Caco-2 (cell line): ENCODE data around the gene STON2. TPM values are rescaled to one million over a fixed set of nuclear protein-coding genes. Genes with fewer than 3 reads are reported as not detected.
A peak's percentile ranks its signal among the peaks of the same experiment; 100 is the strongest.

Experiments
- BruUV-seq: library from RNA; stranded (reverse); fragments of 400-500 nt; replicated peaks from 2 replicates; lab custom pipeline; 2021; lab: Mats Ljungman, UMichigan
- CTCF ChIA-PET: fragments of 300-600 bp; sonication (Branson Sonifier 250); formaldehyde crosslinking; loops from one replicate; lab custom pipeline; 2022; ENCODE audit warnings: antibody characterized with exemption; lab: Charles Lee
- POLR2A ChIA-PET: fragments of 300-600 bp; sonication (Branson Sonifier 250); formaldehyde crosslinking; loops from one replicate; lab custom pipeline; 2022; ENCODE audit warnings: antibody characterized with exemption; lab: Charles Lee
- DNase-seq, 2 experiments: peaks; one replicate each; pipeline versions ENCODE4 v3.0.0 to v3.0.0-alpha.2; 2020 to 2022
- H3K27me3 ChIP-seq: replicated peaks from 2 replicates; pipeline ENCODE4 v1.6.0; 2011; ENCODE audit warnings: low read length; ENCODE audit not compliant: control insufficient read depth, insufficient read depth
- H3K36me3 ChIP-seq: 2 replicates; pipeline ENCODE4 v1.5.1; 2011; ENCODE audit warnings: low read length; ENCODE audit not compliant: control insufficient read depth, insufficient read depth
- H3K4me1 ChIP-seq: fragments of 250-450 bp; sonication (Bioruptor Pico); 2 replicates; pipeline ENCODE4 v1.5.1; 2020; ENCODE audit warnings: mild to moderate bottlenecking
- H3K4me3 ChIP-seq: 2 replicates; pipeline ENCODE4 v1.5.1; 2011; ENCODE audit warnings: low read depth, mild to moderate bottlenecking, control low read depth, low read length
- H3K9me3 ChIP-seq: fragments of 250-450 bp; sonication (Bioruptor Pico); 2 replicates; pipeline ENCODE4 v1.5.1; 2020; ENCODE audit warnings: mild to moderate bottlenecking, moderate library complexity
- H3K27ac Mint-ChIP-seq: one replicate; pipeline ENCODE4 v1.8.0; 2022; ENCODE audit warnings: mixed read lengths; ENCODE audit not compliant: unreplicated experiment
- H3K27me3 Mint-ChIP-seq: one replicate; pipeline ENCODE4 v1.8.0; 2022; ENCODE audit warnings: mixed read lengths; ENCODE audit not compliant: insufficient read depth, unreplicated experiment
- H3K36me3 Mint-ChIP-seq: one replicate; pipeline ENCODE4 v1.8.0; 2022; ENCODE audit warnings: mild to moderate bottlenecking, mixed read lengths; ENCODE audit not compliant: insufficient read depth, unreplicated experiment
- H3K4me1 Mint-ChIP-seq: one replicate; pipeline ENCODE4 v1.8.0; 2022; ENCODE audit warnings: low read depth, mixed read lengths; ENCODE audit not compliant: unreplicated experiment
- H3K4me3 Mint-ChIP-seq: one replicate; pipeline ENCODE4 v1.8.0; 2022; ENCODE audit warnings: mild to moderate bottlenecking, moderate library complexity, mixed read lengths; ENCODE audit not compliant: unreplicated experiment
- H3K9me3 Mint-ChIP-seq: one replicate; pipeline ENCODE4 v1.8.0; 2022; ENCODE audit warnings: mixed read lengths; ENCODE audit not compliant: unreplicated experiment
- CTCF ChIP-seq, 2 experiments: fragments of 200-600 bp in 1 of 2; IDR thresholded peaks; 1 replicate in 1 of 2; 2 replicates in 1 of 2; pipeline versions ENCODE4 v1.5.1 to v1.8.0; 2011 to 2022; ENCODE audit warnings: antibody characterized with exemption in 1 of 2, control low read depth in 1 of 2, inconsistent platforms in 1 of 2, low read depth in 1 of 2, low read length in 1 of 2, mild to moderate bottlenecking in 1 of 2, moderate library complexity in 1 of 2; ENCODE audit not compliant: insufficient read depth in 1 of 2, severe bottlenecking in 1 of 2, unreplicated experiment in 1 of 2
- intact Hi-C: fragments of 100-400 bp; cut with micrococcal nuclease; formaldehyde crosslinking; loops from one replicate; pipeline ENCODE4 v1.10.0; 2022; ENCODE audit not compliant: unreplicated experiment
- total RNA-seq: library from RNA; stranded (reverse); gene quantifications from 2 replicates; pipeline ENCODE4 v1.2.3, GENCODE V29; 2022

The STON2 gene
- total RNA-seq, 1 experiment from 2014 or later: 43.5 TPM

- Histone ChIP-seq H3K4me1 (no peaks in the 10 kb centered on the region; the same call in 1 of the 2 replicates), H3K9me3 (no peaks in the 10 kb centered on the region), H3K36me3 (no peaks in the 10 kb centered on the region), H3K27me3 (no peaks in the 10 kb centered on the region), H3K4me3 (no peak overlapping the region)
- ChIA-PET POLR2A (no interaction called here), CTCF (no interaction called here)
- no peak for TF ChIP-seq CTCF (IDR thresholded peaks at IDR 0.05; ENCODE audit: insufficient read depth in 1 of 2, low read depth in 1 of 2, low read length in 1 of 2, severe bottlenecking in 1 of 2, unreplicated experiment in 1 of 2)
- no peaks in the 10 kb centered on the region for H3K27me3 Mint-ChIP-seq
- peaks cover 10% of the 10 kb centered on the region for H3K9me3 Mint-ChIP-seq
- H3K27ac Mint-ChIP-seq: no peak overlapping the region
- BruUV-seq: no TSS peak
- H3K36me3 Mint-ChIP-seq: no peaks in the 10 kb centered on the region
- intact Hi-C loops: no loop called here
- DNase-seq: no peak
- H3K4me3 Mint-ChIP-seq: no peak overlapping the region
- H3K4me1 Mint-ChIP-seq: peaks cover 6% of the 10 kb centered on the region
Observed at GRCh38 chr14:81406863-81407262, 6.7 kb upstream of the STON2 start.

GRCh38 chr14:81402123-81402495 lies 2.0 kb upstream of the STON2 start:
- DNase-seq: no peak
- Histone ChIP-seq H3K4me1 (peaks cover 15% of the 10 kb centered on the region), H3K4me3 (no peak overlapping the region), H3K36me3 (no peaks in the 10 kb centered on the region), H3K27me3 (no peaks in the 10 kb centered on the region), H3K9me3 (no peaks in the 10 kb centered on the region)
- BruUV-seq: no TSS peak
- ChIA-PET POLR2A (no interaction called here), CTCF (no interaction called here)
- TF ChIP-seq CTCF (IDR thresholded peaks at IDR 0.05; ENCODE audit: insufficient read depth in 1 of 2, low read depth in 1 of 2, low read length in 1 of 2, severe bottlenecking in 1 of 2, unreplicated experiment in 1 of 2): no peak
- intact Hi-C loops: no loop called here
- Mint-ChIP-seq H3K27me3 (no peaks in the 10 kb centered on the region), H3K4me1 (no peaks in the 10 kb centered on the region), H3K9me3 (peaks cover 10% of the 10 kb centered on the region), H3K27ac (peak overlapping the region; percentile 9), H3K36me3 (no peaks in the 10 kb centered on the region), H3K4me3 (no peak overlapping the region)

GRCh38 chr14:81401420-81402122 lies 1.4 kb upstream of the STON2 start:
- Mint-ChIP-seq H3K9me3 (peaks cover 10% of the 10 kb centered on the region), H3K36me3 (no peaks in the 10 kb centered on the region), H3K4me3 (no peak overlapping the region), H3K27me3 (no peaks in the 10 kb centered on the region), H3K4me1 (no peaks in the 10 kb centered on the region), H3K27ac (peak overlapping the region; percentile 9)
- H3K4me1 ChIP-seq: peaks cover 15% of the 10 kb centered on the region
- no peaks in the 10 kb centered on the region for H3K27me3 ChIP-seq
- intact Hi-C loops: loop anchor here (2.0 kb wide), 1 partner anchor 35 kb away; no protein-coding TSS in a partner anchor
- H3K36me3 ChIP-seq: no peaks in the 10 kb centered on the region
- BruUV-seq: no TSS peak
- ChIA-PET CTCF (no interaction called here), POLR2A (no interaction called here)
- no peak for TF ChIP-seq CTCF (IDR thresholded peaks at IDR 0.05; ENCODE audit: insufficient read depth in 1 of 2, low read depth in 1 of 2, low read length in 1 of 2, severe bottlenecking in 1 of 2, unreplicated experiment in 1 of 2)
- H3K9me3 ChIP-seq: no peaks in the 10 kb centered on the region
- DNase-seq: no peak
- no peak overlapping the region for H3K4me3 ChIP-seq
